OCI-LY1 (cell line): ENCODE data around the gene KCNE1.

ENCODE experiments used
- H2AFZ ChIP-seq: fragments of 200-600 bp; sonication (generic), shearing (Covaris generic); 2 replicates; pipeline ENCODE4 v1.6.0; 2014; ENCODE audit warnings: antibody characterized with exemption, mild to moderate bottlenecking, low read length
- H3F3A ChIP-seq: fragments of 200-600 bp; sonication (generic), shearing (Covaris generic); 2 replicates; pipeline ENCODE4 v1.6.0; 2014; ENCODE audit warnings: mild to moderate bottlenecking, antibody characterized with exemption, low read length, moderate library complexity; ENCODE audit not compliant: insufficient read depth
- H3K27ac ChIP-seq: fragments of 200-600 bp; sonication (generic); 2 replicates; pipeline ENCODE4 v1.5.1; 2014; ENCODE audit warnings: low read length, mixed run types, mild to moderate bottlenecking, low read depth; ENCODE audit not compliant: poor library complexity, severe bottlenecking
- H3K27me3 ChIP-seq: fragments of 200-600 bp; sonication (generic); 2 replicates; pipeline ENCODE4 v1.6.0; 2014; ENCODE audit warnings: antibody characterized with exemption, mild to moderate bottlenecking, low read length, moderate library complexity; ENCODE audit not compliant: insufficient read depth
- H3K36me3 ChIP-seq: fragments of 200-600 bp; sonication (generic); 2 replicates; pipeline ENCODE4 v1.6.1; 2014; ENCODE audit warnings: mild to moderate bottlenecking, antibody characterized with exemption, low read length, moderate library complexity, mixed read lengths; ENCODE audit not compliant: insufficient read depth
- H3K4me1 ChIP-seq: fragments of 200-600 bp; sonication (generic); 2 replicates; pipeline ENCODE4 v1.5.1; 2014; ENCODE audit warnings: mild to moderate bottlenecking, low read length, moderate library complexity; ENCODE audit not compliant: insufficient read depth, severe bottlenecking
- H3K4me2 ChIP-seq: fragments of 200-600 bp; sonication (generic), shearing (Covaris generic); 2 replicates; pipeline ENCODE4 v1.6.1; 2014; ENCODE audit warnings: low read length
- H3K4me3 ChIP-seq: fragments of 200-600 bp; sonication (generic); 2 replicates; pipeline ENCODE4 v1.5.1; 2014; ENCODE audit warnings: low read length, low read depth, mild to moderate bottlenecking, mixed read lengths; ENCODE audit not compliant: poor library complexity, severe bottlenecking
- H3K79me2 ChIP-seq: fragments of 200-600 bp; shearing (Covaris generic); 2 replicates; pipeline ENCODE4 v1.6.1; 2016; ENCODE audit warnings: mixed run types, low read length, mixed read lengths; ENCODE audit not compliant: insufficient read depth
- H3K9ac ChIP-seq: fragments of 200-600 bp; sonication (generic), shearing (Covaris generic); 2 replicates; pipeline ENCODE4 v1.6.1; 2014; ENCODE audit warnings: mild to moderate bottlenecking, low read length, mixed read lengths
- H3K9me2 ChIP-seq: fragments of 200-600 bp; sonication (generic), shearing (Covaris generic); 2 replicates; pipeline ENCODE4 v1.6.1; 2014; ENCODE audit warnings: low read depth, mild to moderate bottlenecking, low read length, mixed read lengths
- H3K9me3 ChIP-seq: fragments of 200-600 bp; shearing (Covaris generic); 2 replicates; pipeline ENCODE4 v1.6.1; 2014; ENCODE audit warnings: low read length, mixed read lengths
- H4K20me1 ChIP-seq: fragments of 200-600 bp; sonication (generic), shearing (Covaris generic); 2 replicates; pipeline ENCODE4 v1.6.0; 2016; ENCODE audit warnings: mild to moderate bottlenecking, low read length; ENCODE audit not compliant: insufficient read depth
- CTCF ChIP-seq: fragments of 200-600 bp; sonication (generic), shearing (Covaris generic); IDR thresholded peaks from 2 replicates; pipeline ENCODE4 v1.5.1; 2017; ENCODE audit warnings: mild to moderate bottlenecking, antibody characterized with exemption, low read length, moderate library complexity, mixed read lengths
- EZH2 ChIP-seq: fragments of 200-600 bp; sonication (generic), shearing (Covaris generic); IDR thresholded peaks from 2 replicates; pipeline ENCODE4 v1.8.0; 2017; ENCODE audit warnings: borderline replicate concordance, mixed run types, mild to moderate bottlenecking, antibody characterized with exemption, low read length, moderate library complexity, mixed read lengths

The KCNE1 gene

DNA sequence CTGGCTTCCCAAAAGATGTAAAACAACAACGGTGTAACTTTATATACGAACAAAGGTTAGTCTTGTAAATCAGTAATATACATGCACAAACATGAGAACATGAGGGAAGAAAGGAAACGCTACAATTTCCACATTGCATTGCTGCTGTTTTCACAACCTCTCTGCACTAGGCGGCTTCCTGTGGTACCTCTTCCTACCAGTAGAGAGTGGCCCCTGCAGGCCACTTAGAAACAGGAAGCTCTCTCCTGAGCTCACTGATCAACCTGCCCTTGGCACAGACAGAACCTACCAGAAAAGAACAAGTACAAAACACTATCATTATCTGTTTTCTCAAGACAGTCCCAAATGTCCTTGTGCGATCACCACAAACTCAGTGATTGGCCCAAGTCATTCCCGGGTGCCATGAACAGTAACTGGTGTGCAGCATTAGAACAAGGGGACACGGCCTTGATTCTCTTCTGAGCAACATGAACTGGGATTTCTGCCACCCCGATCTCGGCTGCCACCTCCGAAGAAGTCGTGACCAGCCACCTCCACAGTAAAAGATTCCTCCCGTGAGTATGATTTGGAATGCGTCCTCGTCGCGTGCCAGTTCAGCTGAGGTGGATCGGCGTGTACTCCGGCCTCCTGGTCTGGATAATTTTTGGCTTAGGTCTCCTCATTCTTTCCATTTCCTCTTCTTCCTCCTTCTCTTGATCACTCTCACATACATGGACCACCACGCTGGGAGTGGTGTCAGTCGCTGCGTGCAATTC lies 5.7 kb upstream of the KCNE1 start:
- Histone ChIP-seq H3K36me3 (no peaks in the 10 kb centered on the region), H2AFZ (no peak overlapping the region), H3K27ac (no peak overlapping the region), H3K9me2 (no peaks in the 10 kb centered on the region), H3K4me1 (no peaks in the 10 kb centered on the region), H3K27me3 (no peaks in the 10 kb centered on the region), H3K79me2 (no peaks in the 10 kb centered on the region), H3F3A (no peaks in the 10 kb centered on the region), H3K9ac (no peak overlapping the region), H3K4me3 (no peak overlapping the region), H3K9me3 (no peaks in the 10 kb centered on the region), H4K20me1 (no peaks in the 10 kb centered on the region), H3K4me2 (no peak overlapping the region)
- TF ChIP-seq EZH2 (no peak), CTCF (peak; percentile 32; the same call in 1 of the 2 replicates)

- Histone ChIP-seq H3K9me2 (no peaks in the 10 kb centered on the region), H3K9ac (no peak overlapping the region), H3F3A (no peaks in the 10 kb centered on the region), H4K20me1 (no peaks in the 10 kb centered on the region), H3K27ac (no peak overlapping the region), H3K27me3 (no peaks in the 10 kb centered on the region), H3K4me1 (no peaks in the 10 kb centered on the region), H3K36me3 (no peaks in the 10 kb centered on the region), H3K9me3 (no peaks in the 10 kb centered on the region), H2AFZ (no peak overlapping the region), H3K4me2 (no peak overlapping the region), H3K79me2 (no peaks in the 10 kb centered on the region), H3K4me3 (no peak overlapping the region)
- TF ChIP-seq EZH2: no peak
- no peak for TF ChIP-seq CTCF
These were observed 5.0 kb upstream of the KCNE1 start for GRCh38 chr21:34517039-34517438.

- Histone ChIP-seq H3K4me1 (no peaks in the 10 kb centered on the region), H3K27me3 (no peaks in the 10 kb centered on the region), H3K36me3 (no peaks in the 10 kb centered on the region), H3K4me3 (no peak overlapping the region), H4K20me1 (no peaks in the 10 kb centered on the region), H2AFZ (no peak overlapping the region), H3K4me2 (no peak overlapping the region), H3F3A (no peaks in the 10 kb centered on the region), H3K79me2 (no peaks in the 10 kb centered on the region), H3K9ac (no peak overlapping the region), H3K9me2 (no peaks in the 10 kb centered on the region), H3K27ac (no peak overlapping the region), H3K9me3 (no peaks in the 10 kb centered on the region)
- TF ChIP-seq EZH2: no peak
- no peak for TF ChIP-seq CTCF
These were observed 2.6 kb upstream of the KCNE1 start for GRCh38 chr21:34514576-34515115.
